Thyroid gland (tissue), 4 donors: Measurements from ENCODE around the gene ACTL8.

Experiments used
- POLR2A ChIP-seq, 2 donors: fragments of 450-650 bp; IDR thresholded peaks; one replicate each; pipeline ENCODE4 v1.6.1; 2017; ENCODE audit warnings: antibody characterized with exemption in 2 of 2, mild to moderate bottlenecking in 2 of 2, moderate library complexity in 1 of 2
- TF ChIP-seq, protein P1 (sequence below), 6 experiments: fragments of 200-600 bp in 3 of 6; fragments of 450-650 bp in 3 of 6; sonication (generic) in 3 of 6; IDR thresholded peaks; one replicate each; pipeline ENCODE4 v1.5.1; 2016 to 2019; ENCODE audit warnings: antibody characterized with exemption in 6 of 6, mild to moderate bottlenecking in 2 of 6, inconsistent platforms in 1 of 6, moderate library complexity in 1 of 6

GRCh38 chr1:17774452-17774851 is 19.3 kb downstream of the ACTL8 start:
- TF ChIP-seq, protein P1, sequence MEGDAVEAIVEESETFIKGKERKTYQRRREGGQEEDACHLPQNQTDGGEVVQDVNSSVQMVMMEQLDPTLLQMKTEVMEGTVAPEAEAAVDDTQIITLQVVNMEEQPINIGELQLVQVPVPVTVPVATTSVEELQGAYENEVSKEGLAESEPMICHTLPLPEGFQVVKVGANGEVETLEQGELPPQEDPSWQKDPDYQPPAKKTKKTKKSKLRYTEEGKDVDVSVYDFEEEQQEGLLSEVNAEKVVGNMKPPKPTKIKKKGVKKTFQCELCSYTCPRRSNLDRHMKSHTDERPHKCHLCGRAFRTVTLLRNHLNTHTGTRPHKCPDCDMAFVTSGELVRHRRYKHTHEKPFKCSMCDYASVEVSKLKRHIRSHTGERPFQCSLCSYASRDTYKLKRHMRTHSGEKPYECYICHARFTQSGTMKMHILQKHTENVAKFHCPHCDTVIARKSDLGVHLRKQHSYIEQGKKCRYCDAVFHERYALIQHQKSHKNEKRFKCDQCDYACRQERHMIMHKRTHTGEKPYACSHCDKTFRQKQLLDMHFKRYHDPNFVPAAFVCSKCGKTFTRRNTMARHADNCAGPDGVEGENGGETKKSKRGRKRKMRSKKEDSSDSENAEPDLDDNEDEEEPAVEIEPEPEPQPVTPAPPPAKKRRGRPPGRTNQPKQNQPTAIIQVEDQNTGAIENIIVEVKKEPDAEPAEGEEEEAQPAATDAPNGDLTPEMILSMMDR (IDR thresholded peaks at IDR 0.05): no peak
- TF ChIP-seq POLR2A (IDR thresholded peaks at IDR 0.05): no peak
